Activated CD4-positive, alpha-beta T cell treated with anti-CD3 and anti-CD28 coated beads, Interleukin-2, Interleukin-6, amounts not matched to agents 100 ng/mL and 50 ng/mL, durations not matched to agents 16 hours and 8 hours (primary cell): Measurements from ENCODE around the gene KAT8.
"Not testable (repeated sequence)": the region's sequence is repeated elsewhere in the genome, so short reads cannot be mapped to it uniquely, and the experiment has no call there.

Source experiments
- DNase-seq: peaks from one replicate; pipeline ENCODE4 v3.0.0-alpha.2; 2020

The KAT8 gene

DNA sequence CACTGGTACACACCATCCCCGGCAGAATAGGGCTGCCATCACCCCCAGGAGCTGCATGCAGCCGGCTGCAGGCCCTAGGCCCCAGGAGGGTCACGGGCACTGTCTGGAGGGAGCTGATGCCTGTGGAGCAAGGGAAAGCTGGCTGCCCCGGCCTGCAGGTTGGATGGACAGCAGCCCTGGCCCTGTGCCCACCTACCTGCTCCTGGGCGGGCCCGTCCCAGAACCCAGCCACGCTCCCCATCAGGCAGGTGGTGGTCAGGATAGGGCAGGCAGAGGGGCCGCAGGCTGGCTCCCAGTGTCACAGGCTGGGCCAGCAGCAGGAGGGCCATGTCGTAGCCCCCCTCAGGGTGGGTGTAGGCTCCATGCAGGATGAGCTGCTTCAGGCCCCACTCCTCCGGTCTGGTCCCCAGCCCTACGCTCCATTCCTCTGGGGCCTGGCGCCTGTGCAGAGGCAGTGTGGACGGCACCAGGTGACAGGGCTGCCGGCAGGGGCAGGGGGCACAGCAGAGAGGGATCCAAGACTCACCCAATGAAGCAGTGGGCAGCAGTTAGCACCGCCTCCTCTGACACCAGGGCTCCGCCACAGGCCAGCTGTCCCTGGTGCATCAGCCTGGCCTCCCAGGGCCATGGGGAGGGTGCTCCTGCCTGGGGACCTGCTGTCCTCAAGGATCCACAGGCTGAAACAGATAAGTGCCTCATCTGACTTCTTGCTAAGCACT lies 32.7 kb upstream of the KAT8 start:
- DNase-seq, result no peak

DNA sequence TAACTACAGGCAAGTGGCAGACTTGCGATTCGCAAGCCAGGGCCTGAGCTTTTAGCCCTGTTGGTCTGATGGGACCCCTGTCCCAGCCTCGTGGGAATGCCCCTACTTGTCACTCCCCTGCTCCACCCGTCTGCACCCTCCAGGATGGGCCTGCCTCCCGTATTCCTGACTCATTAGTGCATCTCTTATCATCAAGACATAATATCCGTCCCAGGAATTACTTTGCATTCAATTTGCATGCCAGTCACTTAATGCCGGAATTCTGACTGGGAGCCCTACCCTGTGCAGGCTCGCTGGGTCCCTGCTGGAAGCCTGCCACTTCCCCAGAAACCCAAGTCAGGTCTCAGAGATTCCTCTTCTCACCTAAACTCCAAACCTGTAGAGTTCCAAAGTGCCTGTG lies 32.1 kb upstream of the KAT8 start:
- DNase-seq, result no peak

- no peak for DNase-seq
Observed at GRCh38 chr16:31085873-31086628, 31.4 kb upstream of the KAT8 start.

- DNase-seq, result no peak
Observed at GRCh38 chr16:31086629-31086906, 30.9 kb upstream of the KAT8 start.

DNA sequence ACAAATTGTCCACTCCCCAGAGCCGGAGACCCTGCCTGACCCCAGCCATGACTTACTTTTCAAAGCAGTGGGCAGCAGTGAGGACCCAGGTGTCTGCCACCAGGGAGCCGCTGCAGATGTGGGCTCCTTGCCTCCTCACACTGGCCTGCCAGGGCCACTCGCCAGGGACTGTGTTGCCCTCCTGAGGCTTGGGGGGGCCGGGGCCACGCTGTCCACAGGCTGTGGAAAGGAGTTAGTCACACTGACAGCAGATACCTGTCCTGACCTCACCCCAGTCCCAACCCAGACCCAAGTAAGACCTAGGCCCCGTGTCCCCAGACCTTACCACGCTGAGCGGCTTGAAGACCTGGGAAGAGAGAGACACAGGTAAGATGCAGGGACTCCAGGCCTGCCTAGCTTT lies 30.0 kb upstream of the KAT8 start:
- DNase-seq, result no peak

DNA sequence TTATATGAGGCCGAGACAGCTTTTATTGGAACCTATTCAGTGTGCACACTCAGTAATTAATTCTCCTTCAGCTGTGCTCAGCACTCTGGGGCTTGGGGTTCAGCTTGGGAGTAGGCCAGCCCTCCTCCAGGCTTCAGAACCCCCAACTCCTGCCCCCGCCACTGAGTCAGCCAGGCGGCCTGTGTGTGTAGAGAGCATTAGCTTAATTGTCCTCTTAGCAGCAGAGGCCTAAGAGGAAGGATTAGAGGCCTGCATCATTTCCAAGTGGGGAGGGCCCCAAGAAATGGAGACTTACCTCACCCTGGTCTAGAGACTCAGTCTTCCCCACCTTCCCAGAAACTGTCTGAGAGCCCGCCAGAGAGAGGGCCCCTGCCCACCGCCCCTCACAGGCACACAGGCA lies 29.5 kb upstream of the KAT8 start:
- DNase-seq, result no peak

- no peak for DNase-seq
Observed at GRCh38 chr16:31088459-31089183, 28.8 kb upstream of the KAT8 start, which contains the start of gene PRSS53. Gene PRSS53, minus strand, starts transcription at chr16:31088943. Its CDS starts 134 bp downstream, at chr16:31088809.

- no peak for DNase-seq
Observed at GRCh38 chr16:31089199-31089598, 28.3 kb upstream of the KAT8 start.

GRCh38 chr16:31090540-31090939 lies 26.9 kb upstream of the KAT8 start:
- no peak for DNase-seq

- DNase-seq, result no peak
Observed at GRCh38 chr16:31092330-31092729, 25.1 kb upstream of the KAT8 start.

GRCh38 chr16:31093132-31093703 lies 24.2 kb upstream of the KAT8 start:
- no peak for DNase-seq

GRCh38 chr16:31094088-31094423 lies 23.4 kb upstream of the KAT8 start:
- DNase-seq, result no peak

GRCh38 chr16:31094424-31095120 lies 22.9 kb upstream of the KAT8 start, which contains the start of gene VKORC1:
Gene VKORC1, minus strand, starts transcription at chr16:31094797. Its CDS starts 68 bp downstream, at chr16:31094729.
- peak; percentile 96 for DNase-seq

- DNase-seq, result no peak
Observed at GRCh38 chr16:31099860-31100638, 17.4 kb upstream of the KAT8 start.

DNA sequence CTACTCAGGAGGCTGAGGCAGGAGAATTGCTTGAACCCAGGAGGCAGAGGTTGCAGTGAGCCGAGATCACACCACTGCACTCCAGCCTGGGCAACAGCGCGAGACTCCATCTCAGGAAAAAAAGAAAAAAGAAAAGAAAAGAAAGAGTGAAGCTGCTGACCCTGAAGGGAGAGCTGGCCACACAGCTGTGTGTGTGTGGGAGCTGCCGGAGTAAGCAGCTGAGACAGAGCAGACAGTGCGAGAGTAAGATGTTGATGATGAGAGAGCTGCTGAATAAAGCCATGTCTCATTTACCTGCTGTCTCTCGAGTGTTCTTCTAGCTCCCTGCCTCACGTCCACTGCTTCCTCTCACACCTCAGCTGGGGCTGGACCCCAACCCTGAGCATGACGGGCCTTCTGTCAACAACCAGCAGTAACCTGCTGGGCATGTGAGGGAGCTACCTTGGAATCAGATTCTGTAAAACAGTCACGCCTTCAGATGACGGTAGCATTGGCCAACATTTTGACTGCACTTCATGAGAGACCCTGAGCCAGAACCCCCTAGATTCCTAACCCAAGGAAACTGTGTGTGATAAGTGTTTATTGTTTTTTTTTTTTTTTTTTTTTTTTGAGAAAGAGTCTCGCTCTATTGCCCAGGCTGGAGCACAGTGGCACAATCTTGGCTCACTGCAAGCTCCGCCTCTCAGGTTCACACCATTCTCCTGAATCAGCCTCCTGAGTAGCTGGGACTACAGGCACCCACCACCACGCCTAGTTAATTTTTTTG lies 16.4 kb upstream of the KAT8 start:
- not testable (repeated sequence) for DNase-seq

DNA sequence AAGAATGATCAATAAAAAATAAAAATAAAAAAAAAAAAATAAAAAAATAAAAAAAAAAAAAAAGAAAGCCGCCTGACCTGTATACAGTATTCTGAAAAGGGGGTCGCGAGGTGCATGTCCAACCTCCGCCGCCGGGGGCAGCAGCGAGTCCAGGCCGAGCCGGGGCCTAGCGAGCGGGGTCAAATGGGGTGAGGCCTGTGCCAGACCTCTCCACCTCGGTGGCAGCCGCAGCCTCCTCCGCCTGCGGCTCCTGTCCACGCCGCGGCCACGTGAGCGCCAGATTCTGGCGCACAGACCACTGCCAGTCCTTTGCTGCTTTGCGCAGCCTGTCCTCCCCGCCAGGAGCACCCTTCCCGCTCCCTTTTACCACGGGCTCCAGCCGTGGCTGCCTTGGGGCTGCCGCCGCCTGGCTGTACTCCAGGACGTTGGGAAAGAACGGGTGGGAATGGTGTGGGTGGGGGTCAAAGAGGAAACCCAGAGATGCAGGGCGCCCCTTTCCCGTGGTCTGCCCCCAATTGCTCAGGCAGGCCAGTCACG lies 11.7 kb upstream of the KAT8 start:
- peak; percentile 90 for DNase-seq

- DNase-seq, result no peak
Observed at GRCh38 chr16:31106509-31107464, 10.7 kb upstream of the KAT8 start.

DNA sequence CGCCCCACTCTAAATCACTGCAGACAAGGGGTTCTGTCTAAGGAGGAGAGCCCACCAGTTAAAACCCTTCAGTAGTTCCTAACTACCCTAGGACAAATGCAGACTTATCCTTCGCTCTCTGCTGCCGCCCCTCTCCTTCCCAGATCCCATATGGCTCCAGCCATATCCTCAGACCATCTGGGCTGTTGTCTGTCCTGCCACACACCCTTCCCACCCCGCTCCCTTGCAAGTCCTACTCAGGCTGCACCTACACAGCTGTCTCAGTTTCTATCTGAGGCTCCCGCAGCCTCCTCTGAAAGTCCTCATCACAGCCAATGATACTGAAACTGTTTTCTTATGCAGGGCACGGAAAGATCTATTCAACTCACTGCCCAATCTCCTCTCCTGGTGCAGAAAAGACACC lies 10.0 kb upstream of the KAT8 start:
- DNase-seq, result peak; percentile 67

DNA sequence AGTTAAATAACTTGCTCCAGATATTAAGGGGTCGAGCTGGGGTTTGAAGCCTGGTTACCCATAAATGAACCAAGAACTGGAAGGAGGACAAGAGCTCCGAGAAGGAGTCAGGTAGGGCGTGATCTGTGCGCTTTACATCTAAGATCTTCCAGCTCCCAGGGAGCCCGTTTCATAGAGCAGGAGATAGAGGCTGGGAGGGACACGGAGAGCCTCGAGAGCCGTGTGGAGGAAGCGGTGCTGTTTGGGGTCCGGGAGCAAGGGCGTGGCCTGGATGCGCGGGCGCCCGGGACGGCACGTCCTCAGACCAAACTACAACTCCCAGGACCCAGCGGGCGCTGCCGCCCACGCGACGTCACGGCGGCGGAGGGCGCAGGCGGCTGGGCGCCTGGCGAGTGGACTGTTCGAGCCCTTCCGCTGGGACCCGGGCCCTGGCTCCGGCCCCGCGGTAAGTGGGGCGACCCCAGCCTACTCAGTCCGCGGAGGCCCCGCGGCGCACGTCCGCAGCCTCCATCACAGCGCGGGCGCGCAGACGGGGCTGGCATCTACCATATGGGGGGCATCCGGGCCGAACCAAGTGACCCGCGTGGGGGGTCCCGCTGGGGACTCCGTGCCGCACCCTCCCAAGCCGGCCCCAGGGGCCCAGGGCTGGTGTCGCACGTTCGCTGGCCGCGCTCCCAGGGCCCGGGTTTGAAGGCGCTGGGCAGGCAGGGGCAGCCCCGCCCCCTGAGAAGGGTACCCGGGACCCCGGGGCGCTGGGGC lies 9.2 kb upstream of the KAT8 start, which contains the start of gene BCKDK:
Gene BCKDK (plus strand): TSS at position 352 of the 759 bp plus-strand sequence. CDS start 838 bp downstream, outside the sequence.
- DNase-seq, result peak; percentile 89
